GM19351 (cell line): ENCODE results near the gene ATP2B3.

Source experiments
- ATAC-seq: cut with Tn5 transposase; IDR thresholded peaks from one replicate; pipeline ENCODE4 v1.9.1; 2021; ENCODE audit warnings: mild to moderate bottlenecking, moderate library complexity; ENCODE audit not compliant: unreplicated experiment

ATP2B3 gene

DNA sequence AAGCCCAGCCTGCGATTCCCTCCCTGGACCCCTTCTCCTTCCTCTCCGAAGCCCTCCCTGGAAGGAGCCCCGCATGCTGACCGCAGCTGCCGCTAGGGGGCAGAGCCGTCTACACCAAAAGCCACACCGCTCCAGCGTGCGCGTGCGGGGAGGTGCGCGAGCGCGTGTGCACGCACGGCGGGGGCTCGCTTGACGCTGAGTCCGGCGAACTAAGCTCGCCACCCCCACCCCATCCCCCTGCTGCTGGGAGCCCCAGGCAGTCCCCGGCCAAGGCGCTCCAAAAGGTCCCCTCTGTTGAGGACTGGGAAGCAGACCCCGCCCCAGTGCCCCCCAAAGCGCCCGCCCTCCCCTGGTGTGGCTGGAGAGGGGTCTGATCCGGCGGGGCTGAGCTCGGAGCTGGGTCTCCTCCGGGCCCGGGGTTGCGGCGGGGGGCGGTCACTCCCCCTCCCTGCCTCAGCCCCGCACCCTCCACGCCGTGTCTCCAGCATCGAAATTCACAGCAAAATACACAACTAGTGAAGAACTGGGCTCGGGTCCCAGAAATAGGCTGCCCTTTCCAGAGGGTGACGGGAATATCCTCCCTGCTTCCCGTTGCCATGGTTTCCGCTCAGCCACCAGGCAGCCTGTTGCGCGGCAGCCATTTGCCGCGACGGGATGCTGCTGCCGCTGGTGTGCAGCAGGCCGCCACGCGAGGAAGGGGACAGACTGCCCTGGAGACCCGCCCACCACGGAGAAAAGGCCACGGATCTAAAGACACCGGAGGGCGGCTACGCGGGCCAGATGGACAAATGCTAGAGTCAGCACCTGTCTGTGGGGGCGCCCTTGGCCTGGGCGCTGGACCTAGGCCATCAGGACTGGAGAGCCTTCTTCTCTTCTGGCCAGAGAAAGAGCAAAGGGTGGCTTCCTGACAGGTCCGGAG lies 92.7 kb downstream of the ATP2B3 start:
- peak; percentile 66 for ATAC-seq

- ATAC-seq, result no peak
These were observed 93.4 kb downstream of the ATP2B3 start for GRCh38 chrX:153610836-153611213.

GRCh38 chrX:153611298-153612095 lies 94.1 kb downstream of the ATP2B3 start:
- no peak for ATAC-seq

GRCh38 chrX:153612413-153612812 lies 95.0 kb downstream of the ATP2B3 start:
- no peak for ATAC-seq

DNA sequence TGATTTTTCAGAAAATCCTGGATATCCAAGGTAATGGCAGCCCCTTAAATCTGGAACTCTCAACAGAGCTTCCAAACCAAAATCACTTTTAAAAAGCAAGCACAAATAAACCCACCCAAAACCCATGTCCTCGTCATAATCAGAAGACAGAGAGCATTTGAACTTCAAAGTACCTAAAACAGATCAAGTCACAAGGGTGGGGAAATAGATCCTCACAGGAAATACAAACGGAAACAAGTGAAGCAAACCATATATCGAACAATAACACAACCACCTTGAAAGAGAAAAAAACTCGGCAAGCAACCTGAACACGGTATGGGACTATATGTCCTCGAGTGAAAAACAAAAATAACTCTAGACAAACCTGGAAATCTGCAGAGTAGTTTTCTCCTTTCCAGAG lies 97.4 kb downstream of the ATP2B3 start:
- ATAC-seq, result no peak

DNA sequence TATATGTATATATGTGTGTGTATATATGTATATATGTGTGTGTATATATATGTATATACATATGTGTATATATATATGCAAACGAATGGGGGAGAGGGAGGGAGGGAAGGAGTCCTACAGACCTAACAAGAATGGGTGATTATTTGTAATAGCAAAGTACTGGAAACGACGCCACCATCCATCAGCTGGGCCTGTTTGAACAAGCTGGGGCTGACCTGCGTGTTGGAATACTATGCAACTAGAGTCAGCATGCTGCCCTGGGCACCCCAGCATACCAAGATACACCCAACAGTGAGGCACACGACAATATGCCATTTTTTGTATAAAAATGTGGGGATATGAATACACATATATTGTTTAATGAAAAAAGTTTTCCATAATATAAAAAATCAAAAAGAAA lies 103.1 kb downstream of the ATP2B3 start:
- ATAC-seq, result no peak

- ATAC-seq, result no peak
These were observed 104.6 kb downstream of the ATP2B3 start for GRCh38 chrX:153621949-153622598.

DNA sequence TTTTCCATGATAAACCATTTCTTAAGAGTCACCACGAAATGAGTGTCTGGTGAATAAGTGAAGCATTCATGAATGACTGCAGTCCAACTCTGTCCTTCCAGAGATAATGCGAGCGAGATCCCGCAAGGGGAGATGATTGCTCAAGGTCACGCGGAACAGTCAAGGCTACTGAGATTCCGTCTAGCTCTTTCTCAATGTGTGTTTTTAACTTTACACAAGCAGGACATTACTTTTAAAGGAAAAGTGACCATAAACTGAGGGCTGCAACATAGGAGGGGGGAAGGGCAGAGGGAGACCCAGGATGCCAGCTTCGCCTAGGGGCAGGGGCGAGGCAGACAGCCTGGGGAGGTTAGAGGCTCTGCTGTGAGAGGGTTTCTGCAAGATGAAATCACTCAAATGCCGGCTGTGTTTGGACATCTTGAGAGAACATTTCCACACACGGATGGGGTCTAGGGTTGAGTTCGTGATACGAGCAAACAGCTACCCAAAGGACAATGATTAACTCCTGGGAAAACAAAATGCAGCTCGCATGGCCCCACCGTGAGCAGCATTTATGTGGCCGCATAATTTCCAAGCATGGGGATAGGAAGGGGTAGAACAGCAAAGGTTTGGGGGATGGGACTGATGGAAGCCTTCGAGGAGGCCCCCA lies 105.3 kb downstream of the ATP2B3 start:
- no peak for ATAC-seq

- ATAC-seq, result no peak
These were observed 106.0 kb downstream of the ATP2B3 start for GRCh38 chrX:153623310-153624029.

- ATAC-seq, result no peak
These were observed 107.0 kb downstream of the ATP2B3 start for GRCh38 chrX:153624196-153625091.

GRCh38 chrX:153625271-153626024 lies 108.0 kb downstream of the ATP2B3 start:
- ATAC-seq, result no peak

- ATAC-seq, result no peak
These were observed 108.7 kb downstream of the ATP2B3 start for GRCh38 chrX:153626025-153626633.

- ATAC-seq, result no peak
These were observed 109.6 kb downstream of the ATP2B3 start for GRCh38 chrX:153626863-153627674.

DNA sequence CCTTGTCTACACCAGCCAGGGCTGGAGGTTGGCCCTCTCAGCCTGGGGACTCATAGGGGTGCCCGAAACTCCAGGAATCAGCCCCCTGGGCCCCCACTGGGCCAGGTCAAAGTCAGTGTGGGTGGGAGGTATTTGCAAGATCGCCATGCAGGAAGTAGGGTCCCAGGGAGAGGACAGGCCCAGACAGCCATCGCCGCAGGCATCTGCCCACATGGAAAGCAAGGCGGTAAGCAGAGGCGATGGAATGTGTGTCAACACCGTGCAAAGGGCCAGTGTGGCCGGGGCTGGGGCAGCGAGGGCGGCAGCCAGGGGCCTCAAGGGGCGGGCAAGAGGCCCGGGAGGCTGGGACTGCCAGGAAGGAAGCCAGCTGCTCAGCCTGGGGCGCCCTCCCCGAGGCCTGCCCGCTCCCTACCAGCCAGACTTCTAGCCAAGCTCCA lies 110.3 kb downstream of the ATP2B3 start:
- no peak for ATAC-seq

GRCh38 chrX:153628129-153628528 lies 110.7 kb downstream of the ATP2B3 start:
- ATAC-seq, result no peak

DNA sequence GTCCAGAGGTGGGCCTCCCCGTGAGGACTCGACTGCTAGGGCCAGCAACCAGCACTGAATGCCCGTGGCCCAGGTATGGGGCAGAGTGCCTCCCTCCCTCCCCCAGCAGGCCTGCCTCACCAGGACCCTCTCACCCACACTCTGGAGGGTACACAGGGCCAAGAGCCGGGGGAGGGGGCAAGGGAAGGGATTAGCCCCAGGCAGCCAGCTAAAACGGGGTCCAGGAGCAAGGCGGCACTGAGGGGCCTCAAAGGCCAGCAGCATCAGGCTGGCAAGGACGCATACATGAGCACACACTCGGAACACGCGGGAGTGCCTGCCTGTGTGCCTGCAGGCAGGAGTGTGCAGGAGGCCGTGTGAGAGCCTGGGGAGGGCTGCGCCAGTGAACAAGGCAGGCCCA lies 111.2 kb downstream of the ATP2B3 start:
- no peak for ATAC-seq

- no peak for ATAC-seq
These were observed 113.9 kb downstream of the ATP2B3 start for GRCh38 chrX:153631346-153631745.
